ENCODE data around the gene TNKS1BP1. TPM values are rescaled to one million over a fixed set of nuclear protein-coding genes. Genes with fewer than 3 reads are reported as not detected.

Gene TNKS1BP1
- total RNA-seq, 4 donors from 2014 or later = 241 to 276 (median 272) TPM

DNA sequence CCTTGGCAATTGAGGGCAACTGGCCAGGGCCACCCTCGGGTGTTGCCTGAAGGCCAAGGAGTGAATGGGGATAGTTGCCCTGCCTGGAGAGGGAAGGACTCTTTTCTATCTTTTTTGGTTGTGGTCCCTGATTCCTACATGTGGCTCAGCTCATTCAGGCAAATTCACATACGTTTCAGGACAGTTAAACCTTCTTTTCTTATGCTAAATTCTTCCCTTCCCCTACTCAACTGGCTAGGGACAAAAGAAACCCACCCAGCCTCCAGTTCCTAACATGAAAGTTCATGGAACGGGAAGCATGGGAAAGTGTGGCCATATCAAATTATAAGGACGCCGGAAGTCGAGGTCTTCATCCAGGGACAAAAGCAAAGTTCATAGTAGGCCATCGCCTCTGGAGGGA lies 61.4 kb downstream of the TNKS1BP1 start:
- 92% methylated on average over 7 of the region's 7 CpGs for WGBS
- Histone ChIP-seq H3K36me3 (no peaks in the 10 kb centered on the region), H3K27me3 (no peaks in the 10 kb centered on the region), H3K27ac (no peak overlapping the region), H3K9me3 (no peaks in the 10 kb centered on the region), H3K4me3 (no peak overlapping the region), H3K4me1 (no peaks in the 10 kb centered on the region)
- DNase-seq (ENCODE audit: low spot score in 2 of 2) = no peak
- TF ChIP-seq POLR2AphosphoS5 (IDR thresholded peaks at IDR 0.05) (no peak), POLR2A (IDR thresholded peaks at IDR 0.05) (no peak), EP300 (IDR thresholded peaks at IDR 0.05) (no peak)
- TF ChIP-seq, protein P1, sequence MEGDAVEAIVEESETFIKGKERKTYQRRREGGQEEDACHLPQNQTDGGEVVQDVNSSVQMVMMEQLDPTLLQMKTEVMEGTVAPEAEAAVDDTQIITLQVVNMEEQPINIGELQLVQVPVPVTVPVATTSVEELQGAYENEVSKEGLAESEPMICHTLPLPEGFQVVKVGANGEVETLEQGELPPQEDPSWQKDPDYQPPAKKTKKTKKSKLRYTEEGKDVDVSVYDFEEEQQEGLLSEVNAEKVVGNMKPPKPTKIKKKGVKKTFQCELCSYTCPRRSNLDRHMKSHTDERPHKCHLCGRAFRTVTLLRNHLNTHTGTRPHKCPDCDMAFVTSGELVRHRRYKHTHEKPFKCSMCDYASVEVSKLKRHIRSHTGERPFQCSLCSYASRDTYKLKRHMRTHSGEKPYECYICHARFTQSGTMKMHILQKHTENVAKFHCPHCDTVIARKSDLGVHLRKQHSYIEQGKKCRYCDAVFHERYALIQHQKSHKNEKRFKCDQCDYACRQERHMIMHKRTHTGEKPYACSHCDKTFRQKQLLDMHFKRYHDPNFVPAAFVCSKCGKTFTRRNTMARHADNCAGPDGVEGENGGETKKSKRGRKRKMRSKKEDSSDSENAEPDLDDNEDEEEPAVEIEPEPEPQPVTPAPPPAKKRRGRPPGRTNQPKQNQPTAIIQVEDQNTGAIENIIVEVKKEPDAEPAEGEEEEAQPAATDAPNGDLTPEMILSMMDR (IDR thresholded peaks at IDR 0.05) = no peak

DNA sequence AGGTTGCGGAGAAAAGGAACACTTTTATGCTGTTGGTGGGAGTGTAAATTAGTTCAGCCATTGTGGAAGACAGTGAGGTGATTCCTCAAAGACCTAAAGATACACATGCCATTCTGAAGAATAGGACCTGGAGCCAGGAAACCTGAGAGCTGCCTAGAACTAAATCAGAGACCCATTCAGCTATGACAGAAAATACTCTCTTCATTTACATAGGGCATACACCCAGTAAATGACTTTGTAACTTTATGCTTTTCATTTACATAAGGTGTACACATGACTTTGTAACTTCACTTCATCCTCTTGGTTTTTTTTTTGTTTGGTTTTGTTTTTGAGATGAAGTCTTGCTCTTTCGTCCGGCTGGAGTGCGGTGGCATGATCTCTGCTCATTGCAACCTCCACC lies 62.6 kb downstream of the TNKS1BP1 start:
- DNase-seq (ENCODE audit: low spot score in 2 of 2) = no peak
- WGBS = 66% methylated on average over 4 of the region's 4 CpGs
- no peaks in the 10 kb centered on the region for H3K36me3 ChIP-seq
- no peak overlapping the region for H3K4me3 ChIP-seq
- H3K27me3 ChIP-seq = no peaks in the 10 kb centered on the region
- H3K27ac ChIP-seq = no peak overlapping the region
- no peaks in the 10 kb centered on the region for H3K9me3 ChIP-seq
- no peaks in the 10 kb centered on the region for H3K4me1 ChIP-seq
- no peak for TF ChIP-seq POLR2A (IDR thresholded peaks at IDR 0.05)

DNA sequence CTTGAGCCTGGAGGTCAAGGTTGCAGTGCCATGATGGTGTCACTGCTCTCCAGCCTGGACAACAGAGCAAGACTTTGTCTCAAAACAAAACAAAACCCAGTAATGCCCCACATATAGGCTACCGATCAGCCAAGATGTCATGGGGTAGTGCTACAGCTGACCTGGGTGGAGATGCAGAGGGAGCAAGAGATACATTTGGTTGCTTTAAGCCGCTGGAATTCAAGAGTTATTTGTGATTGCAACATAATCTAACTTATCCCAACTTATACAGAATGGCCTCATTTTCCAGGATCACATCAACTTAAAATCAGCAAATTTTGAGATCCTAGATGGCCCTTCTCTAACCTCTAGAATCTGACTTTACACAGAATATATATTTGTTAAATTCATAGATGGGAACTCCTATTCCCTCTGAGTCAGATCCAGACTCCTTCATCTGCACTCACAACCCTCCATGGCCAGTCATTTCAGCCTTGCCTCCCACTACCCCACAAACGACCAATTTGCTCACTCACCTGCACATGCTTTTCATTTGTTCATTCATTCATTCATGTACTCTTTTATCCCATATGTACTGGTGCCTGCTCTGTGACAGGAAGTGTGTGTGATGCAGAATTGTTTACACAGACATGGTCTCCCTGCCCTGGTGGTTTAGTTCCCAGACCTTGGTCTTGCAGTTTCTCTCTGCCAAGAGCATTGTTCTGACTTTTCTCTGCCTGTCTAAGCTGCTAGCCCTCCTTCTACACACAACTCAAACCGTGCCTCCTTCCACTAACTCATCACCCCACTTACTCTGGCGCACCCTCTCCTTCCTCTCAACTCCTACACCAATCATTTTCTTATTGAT lies 63.6 kb downstream of the TNKS1BP1 start:
- Histone ChIP-seq H3K4me3 (no peak overlapping the region), H3K27ac (no peak overlapping the region), H3K27me3 (no peaks in the 10 kb centered on the region), H3K4me1 (no peaks in the 10 kb centered on the region), H3K36me3 (no peaks in the 10 kb centered on the region), H3K9me3 (no peaks in the 10 kb centered on the region)
- DNase-seq (ENCODE audit: low spot score in 2 of 2) = no peak
- 73% methylated on average over 5 of the region's 5 CpGs for WGBS
- TF ChIP-seq POLR2A (IDR thresholded peaks at IDR 0.05) = no peak
- no peak for TF ChIP-seq POLR2AphosphoS5 (IDR thresholded peaks at IDR 0.05)
- TF ChIP-seq EP300 (IDR thresholded peaks at IDR 0.05) = no peak
- TF ChIP-seq, protein P1 (IDR thresholded peaks at IDR 0.05) = no peak

DNA sequence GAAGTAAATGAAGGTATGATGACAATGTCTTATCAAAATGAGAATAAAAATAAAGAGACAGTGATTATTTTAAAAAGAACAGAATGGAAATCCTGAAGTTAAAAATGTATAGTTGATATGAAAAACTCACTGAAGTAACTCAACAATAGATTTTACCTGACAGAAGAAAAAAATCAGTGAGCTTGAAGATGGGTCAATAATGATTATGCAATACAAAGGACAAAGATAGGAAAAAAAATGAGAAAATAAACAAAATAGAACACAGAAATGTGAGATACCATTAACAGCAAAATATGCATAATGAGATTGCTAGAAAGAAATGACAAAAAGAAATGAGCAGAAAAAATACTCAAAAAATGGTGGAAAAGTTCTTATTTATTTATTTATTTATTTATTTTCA lies 68.6 kb downstream of the TNKS1BP1 start:
- Histone ChIP-seq H3K4me1 (no peaks in the 10 kb centered on the region), H3K9me3 (no peaks in the 10 kb centered on the region), H3K27me3 (no peaks in the 10 kb centered on the region), H3K27ac (no peak overlapping the region), H3K4me3 (no peak overlapping the region), H3K36me3 (no peaks in the 10 kb centered on the region)
- TF ChIP-seq, protein P1 (IDR thresholded peaks at IDR 0.05) = no peak
- TF ChIP-seq POLR2AphosphoS5 (IDR thresholded peaks at IDR 0.05) = no peak
- TF ChIP-seq EP300 (IDR thresholded peaks at IDR 0.05) = no peak
- no peak for DNase-seq (ENCODE audit: low spot score in 2 of 2)

DNA sequence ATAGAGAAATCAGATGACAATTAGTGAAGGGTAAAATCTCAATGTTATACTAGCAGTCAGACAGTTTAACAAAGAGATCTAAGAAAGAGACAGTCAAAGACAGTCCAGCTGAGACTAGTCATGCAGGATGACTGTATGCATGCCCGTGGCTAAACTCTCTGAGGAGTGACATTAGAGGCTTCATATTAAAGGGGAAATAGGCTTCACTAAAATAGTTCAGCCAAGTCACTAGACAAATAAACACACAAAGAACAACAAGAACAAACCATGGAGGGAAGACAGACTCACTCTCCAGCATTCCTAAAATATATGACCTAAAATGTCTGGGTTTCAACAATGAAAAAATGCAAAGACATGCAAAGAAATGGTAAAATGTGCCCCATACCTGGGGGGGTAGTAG lies 69.1 kb downstream of the TNKS1BP1 start:
- DNase-seq (ENCODE audit: low spot score in 2 of 2) = no peak
- TF ChIP-seq POLR2AphosphoS5 (IDR thresholded peaks at IDR 0.05) = no peak
- Histone ChIP-seq H3K27ac (no peak overlapping the region), H3K4me1 (no peaks in the 10 kb centered on the region), H3K9me3 (no peaks in the 10 kb centered on the region), H3K36me3 (no peaks in the 10 kb centered on the region), H3K27me3 (no peaks in the 10 kb centered on the region), H3K4me3 (no peak overlapping the region)
- 28% methylated on average over 1 of the region's 1 CpG for WGBS

DNA sequence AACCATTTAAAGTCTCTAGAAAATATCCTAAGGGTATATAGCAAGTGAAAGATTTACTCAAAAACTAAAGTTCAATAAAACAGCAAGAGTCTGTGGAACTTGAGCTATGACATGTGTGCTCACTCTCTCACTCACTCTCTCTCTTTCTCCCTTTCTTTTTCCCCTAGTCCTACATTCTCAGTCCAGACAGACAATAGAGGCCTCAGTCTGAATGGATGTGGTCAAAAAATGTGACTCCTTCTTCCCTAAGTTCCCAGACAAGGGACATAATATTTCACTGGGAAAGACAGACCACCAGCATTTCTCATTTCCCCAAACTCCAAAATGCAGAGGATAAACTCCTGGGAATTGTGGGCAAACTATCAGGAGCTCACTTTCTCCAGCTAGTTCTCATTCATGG lies 70.1 kb downstream of the TNKS1BP1 start:
- H3K4me1 ChIP-seq = no peaks in the 10 kb centered on the region
- no peaks in the 10 kb centered on the region for H3K27me3 ChIP-seq
- no peak for DNase-seq (ENCODE audit: low spot score in 2 of 2)
- H3K36me3 ChIP-seq = no peaks in the 10 kb centered on the region
- TF ChIP-seq, protein P1 (IDR thresholded peaks at IDR 0.05) = no peak
- TF ChIP-seq EP300 (IDR thresholded peaks at IDR 0.05) (no peak), POLR2AphosphoS5 (IDR thresholded peaks at IDR 0.05) (no peak), POLR2A (IDR thresholded peaks at IDR 0.05) (no peak)
- H3K27ac ChIP-seq = no peak overlapping the region
- H3K4me3 ChIP-seq = no peak overlapping the region
- no peaks in the 10 kb centered on the region for H3K9me3 ChIP-seq
